ENCODE results near the gene LRRC70.
"Not testable (repeated sequence)": the region's sequence is repeated elsewhere in the genome, so short reads cannot be mapped to it uniquely, and the experiment has no call there.

LRRC70 gene, protein sequence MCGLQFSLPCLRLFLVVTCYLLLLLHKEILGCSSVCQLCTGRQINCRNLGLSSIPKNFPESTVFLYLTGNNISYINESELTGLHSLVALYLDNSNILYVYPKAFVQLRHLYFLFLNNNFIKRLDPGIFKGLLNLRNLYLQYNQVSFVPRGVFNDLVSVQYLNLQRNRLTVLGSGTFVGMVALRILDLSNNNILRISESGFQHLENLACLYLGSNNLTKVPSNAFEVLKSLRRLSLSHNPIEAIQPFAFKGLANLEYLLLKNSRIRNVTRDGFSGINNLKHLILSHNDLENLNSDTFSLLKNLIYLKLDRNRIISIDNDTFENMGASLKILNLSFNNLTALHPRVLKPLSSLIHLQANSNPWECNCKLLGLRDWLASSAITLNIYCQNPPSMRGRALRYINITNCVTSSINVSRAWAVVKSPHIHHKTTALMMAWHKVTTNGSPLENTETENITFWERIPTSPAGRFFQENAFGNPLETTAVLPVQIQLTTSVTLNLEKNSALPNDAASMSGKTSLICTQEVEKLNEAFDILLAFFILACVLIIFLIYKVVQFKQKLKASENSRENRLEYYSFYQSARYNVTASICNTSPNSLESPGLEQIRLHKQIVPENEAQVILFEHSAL

DNA sequence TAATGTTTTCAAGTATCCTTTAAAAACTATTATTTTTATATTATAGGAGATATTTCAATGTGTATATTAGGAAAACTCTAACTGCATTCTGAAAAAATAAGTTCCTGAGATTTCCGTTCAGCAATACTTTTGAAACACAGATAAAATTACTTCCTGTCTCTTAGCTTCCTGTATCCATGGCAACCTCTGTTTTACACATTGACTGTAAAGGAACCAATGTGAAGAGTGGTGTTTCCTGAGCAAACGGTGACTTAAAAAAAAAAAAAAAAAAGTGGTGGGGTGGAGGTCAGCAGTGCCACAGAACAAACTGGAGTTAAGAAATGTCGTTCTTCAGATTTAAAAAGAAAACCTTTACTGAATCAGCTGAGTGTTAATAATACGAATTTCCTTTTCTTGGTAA, at the start of gene LRRC70:
Gene LRRC70, plus strand, starts transcription at position 280 of the 400 bp plus-strand sequence. CDS start 620 bp downstream, outside the sequence.
- FAIRE-seq, result peak; percentile 74
- DNase-seq (ENCODE audit: extremely low spot score, insufficient read length, low read depth), result no peak

DNA sequence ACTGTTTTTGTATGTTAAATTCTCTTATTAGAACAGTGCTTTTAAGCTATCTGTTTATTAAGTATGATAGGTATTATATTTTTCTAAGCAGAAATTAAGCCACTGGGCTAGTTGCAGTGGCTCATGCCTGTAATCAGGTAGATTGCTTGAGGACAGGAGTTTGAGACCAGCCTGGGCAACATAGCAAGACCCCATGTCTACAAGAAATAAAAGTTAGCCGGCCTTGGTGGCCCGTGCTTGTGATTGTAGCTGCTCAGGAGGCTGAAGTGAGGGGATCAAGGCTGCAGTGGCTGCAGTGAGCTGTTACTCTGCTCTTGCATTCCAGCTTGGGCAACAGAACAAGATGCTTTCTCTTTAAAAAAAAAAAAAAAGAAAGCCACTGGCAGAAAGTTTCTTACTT, 45.0 kb upstream of the LRRC70 start:
- DNase-seq (ENCODE audit: extremely low spot score, insufficient read length, low read depth) (no peak), FAIRE-seq (no peak)

- DNase-seq (ENCODE audit: extremely low spot score, insufficient read length, low read depth), result no peak
- FAIRE-seq, result no peak
Observed at GRCh38 chr5:62534461-62535236, 44.0 kb upstream of the LRRC70 start.

DNA sequence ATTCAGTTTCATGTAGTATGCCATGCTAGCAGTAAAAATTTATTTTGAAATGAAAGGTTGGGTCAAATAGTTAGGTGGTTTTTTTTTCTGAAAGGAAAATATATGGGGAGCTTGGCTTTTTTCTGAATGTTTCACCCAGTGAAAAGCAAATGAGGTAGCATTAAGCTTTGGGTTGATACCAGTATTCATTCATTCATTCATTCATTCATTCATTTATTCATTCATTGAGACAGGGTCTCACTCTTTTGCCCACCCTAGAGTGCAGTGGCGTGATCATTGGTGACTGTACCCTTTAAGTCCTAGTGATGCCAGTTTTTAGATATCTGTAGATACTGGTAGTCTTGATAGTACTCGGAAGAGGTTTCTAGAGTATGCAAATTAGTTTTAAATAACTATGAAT, 42.4 kb upstream of the LRRC70 start:
- FAIRE-seq (no peak), DNase-seq (ENCODE audit: extremely low spot score, insufficient read length, low read depth) (no peak)

DNA sequence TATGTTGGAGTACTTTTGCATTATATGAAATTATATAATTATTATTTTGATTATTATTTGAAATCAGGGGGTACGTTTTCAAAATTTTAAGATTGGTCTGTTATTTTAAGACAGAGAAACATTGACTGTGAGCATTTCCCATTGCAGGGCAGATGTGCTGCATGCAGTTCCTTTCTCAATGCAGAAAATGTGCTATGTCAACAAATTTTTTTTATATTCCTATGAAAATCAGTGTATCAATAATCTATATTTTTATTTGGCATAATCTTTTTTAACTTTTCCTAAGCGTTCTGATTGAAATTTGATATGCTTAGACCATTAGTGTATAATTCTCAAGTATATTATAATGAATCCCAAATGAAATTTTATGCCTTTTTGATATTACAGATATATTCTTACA, 41.8 kb upstream of the LRRC70 start:
- no peak for FAIRE-seq
- DNase-seq (ENCODE audit: extremely low spot score, insufficient read length, low read depth), result no peak

DNA sequence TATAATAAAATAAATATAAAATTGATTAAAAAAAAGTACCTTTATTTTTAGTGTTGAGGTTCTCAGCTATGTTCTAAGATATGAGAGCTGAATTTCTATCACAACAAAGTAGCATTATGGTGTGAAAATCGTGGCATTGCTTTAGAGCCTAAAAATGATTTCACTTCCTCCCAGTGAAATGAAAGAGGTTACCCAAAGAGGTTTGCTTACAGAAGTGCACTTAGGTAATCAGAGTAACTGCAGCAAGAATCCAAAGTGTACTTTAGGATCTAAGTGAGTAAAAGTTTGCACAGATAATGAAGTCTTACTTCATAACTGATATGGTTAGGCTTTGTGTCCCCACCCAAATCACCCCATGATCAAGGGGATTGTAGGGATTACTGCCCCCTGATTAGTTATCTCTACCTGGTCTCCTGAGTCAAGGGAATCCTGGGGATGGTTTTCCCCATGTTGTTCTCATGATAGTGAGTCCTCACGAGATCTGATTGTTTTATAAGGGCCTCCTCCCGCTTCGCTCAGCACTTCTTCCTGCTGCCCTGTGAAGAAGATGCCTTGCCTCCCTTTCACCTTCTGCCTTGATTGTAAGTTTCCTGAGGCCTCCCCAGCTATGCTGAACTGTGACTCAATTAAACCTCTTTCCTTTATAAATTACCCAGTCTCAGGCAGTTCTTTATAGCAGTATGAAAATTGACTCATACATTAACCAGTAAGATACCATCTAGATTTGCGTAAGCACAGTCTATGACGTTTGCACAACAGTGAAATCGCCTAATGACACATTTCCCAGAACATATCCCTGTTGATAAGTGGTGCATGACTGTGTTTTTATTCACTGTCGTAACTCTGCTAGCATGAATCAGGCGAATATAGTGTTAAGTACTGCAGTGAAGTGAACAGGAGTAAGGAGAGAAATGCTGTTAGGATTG, 40.3 kb upstream of the LRRC70 start:
- DNase-seq (ENCODE audit: extremely low spot score, insufficient read length, low read depth) (no peak), FAIRE-seq (no peak)

GRCh38 chr5:62542720-62543119, 35.9 kb upstream of the LRRC70 start:
- no peak for FAIRE-seq
- no peak for DNase-seq (ENCODE audit: extremely low spot score, insufficient read length, low read depth)

DNA sequence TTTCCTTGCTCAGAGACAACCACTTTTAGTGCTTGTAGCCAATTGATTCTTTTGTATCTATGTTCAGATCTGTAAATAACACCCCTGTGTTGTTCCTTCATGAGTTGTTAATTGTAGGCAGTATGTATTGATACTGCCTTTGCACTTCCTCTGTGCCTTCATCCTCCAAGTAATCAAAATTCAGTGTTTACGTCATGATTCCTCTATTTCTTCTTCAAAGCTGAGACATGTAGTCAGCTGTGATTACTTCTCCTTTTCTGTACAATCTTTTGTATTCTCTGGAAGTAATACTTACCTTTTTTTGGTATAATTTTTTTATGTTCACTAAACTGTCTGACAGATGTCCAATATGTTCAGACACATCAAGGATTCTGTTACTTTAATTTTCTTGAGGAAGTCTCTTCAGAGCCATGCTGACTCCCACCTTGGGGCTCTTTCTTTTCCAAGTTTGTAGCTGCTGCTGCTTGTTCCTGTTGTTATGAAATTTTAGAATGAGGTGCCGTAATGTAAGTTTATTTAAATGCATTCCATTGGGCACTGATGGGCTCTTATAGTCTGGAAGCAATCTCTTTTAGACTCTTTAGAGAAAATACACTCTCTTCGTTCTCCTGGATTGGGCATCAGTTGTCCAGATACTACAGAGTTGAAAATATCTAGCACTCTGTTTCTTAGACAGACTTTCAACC, 30.5 kb upstream of the LRRC70 start:
- DNase-seq (ENCODE audit: extremely low spot score, insufficient read length, low read depth) (no peak), FAIRE-seq (no peak)

DNA sequence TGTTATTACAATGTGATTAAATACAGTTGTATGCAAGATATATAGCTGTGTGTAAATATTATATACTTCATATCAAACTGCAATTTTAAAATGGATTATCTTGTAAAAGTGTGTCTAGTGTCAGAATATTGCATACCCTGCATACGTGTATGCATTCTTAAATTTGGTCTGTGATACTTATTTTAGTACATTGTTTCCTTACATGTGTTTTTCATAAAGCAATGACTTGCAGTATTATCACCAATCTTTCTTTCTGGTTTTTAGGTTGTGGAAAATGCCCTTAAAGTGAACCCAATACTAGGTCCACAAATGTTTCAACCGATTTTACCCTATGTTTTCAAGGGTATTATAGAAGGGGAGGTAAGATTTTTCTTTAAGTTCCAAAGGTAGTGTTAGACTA, 28.5 kb upstream of the LRRC70 start:
- DNase-seq (ENCODE audit: extremely low spot score, insufficient read length, low read depth) (no peak), FAIRE-seq (no peak)

DNA sequence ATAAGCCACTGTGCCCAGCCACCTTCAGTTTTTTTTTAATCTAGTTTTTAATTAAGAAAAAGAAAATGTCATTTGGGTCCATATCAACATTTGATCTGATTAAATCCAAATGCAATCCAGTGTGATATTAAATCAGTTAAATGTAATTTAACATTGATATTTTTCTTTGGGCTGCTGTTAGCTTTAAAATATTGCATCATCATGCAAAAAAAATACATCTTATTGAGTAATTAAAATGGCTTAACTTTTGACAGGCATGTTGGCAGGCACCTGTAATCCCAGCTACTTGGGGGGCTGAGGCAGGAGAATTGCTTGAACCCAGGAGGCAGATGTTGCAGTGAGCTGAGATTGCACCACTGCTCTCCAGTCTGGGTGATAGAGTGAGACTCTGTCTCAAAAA, 22.7 kb upstream of the LRRC70 start:
- FAIRE-seq (no peak), DNase-seq (ENCODE audit: extremely low spot score, insufficient read length, low read depth) (no peak)

DNA sequence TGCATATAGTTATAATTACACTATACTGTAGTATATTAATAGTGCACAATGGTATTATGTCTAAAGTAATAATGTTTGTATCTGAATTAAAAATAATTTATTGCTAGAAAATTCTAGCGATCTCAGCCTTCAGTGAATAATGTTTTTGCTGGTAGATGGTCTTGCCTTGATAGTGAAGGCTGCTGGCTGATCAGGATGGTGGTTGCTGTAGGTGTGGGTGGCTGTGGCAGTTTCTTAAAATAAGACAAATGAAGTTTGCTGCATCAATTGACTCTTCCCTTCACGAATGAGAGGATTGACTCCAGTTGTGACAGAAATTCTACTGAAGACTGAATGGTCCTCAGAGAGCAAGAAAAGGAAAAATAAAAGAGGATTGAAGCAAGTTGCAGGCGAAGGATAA, 19.7 kb upstream of the LRRC70 start:
- FAIRE-seq (peak; percentile 15), DNase-seq (ENCODE audit: extremely low spot score, insufficient read length, low read depth) (no peak)

- FAIRE-seq, result no peak
- DNase-seq (ENCODE audit: extremely low spot score, insufficient read length, low read depth), result no peak
Observed at GRCh38 chr5:62560786-62561185, 17.8 kb upstream of the LRRC70 start.

DNA sequence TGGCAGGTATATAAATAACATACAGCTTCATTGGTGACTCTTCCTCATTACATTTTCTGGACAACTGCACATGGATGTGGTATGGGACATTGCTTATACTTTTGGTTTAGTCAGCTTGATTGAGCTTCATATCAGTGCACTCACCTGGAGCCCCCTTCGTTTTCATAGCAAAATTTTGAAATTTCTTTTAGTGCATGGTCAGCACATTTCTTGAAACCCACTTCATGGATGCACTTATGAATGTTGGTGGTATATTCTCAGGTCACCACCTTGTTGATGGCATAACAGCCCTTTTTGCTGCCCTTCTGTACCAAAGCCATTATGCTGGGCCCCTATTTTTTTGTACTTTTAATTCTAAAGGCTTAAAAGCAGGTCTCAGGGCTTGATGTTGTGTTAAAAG, 16.7 kb upstream of the LRRC70 start:
- no peak for FAIRE-seq
- no peak for DNase-seq (ENCODE audit: extremely low spot score, insufficient read length, low read depth)

DNA sequence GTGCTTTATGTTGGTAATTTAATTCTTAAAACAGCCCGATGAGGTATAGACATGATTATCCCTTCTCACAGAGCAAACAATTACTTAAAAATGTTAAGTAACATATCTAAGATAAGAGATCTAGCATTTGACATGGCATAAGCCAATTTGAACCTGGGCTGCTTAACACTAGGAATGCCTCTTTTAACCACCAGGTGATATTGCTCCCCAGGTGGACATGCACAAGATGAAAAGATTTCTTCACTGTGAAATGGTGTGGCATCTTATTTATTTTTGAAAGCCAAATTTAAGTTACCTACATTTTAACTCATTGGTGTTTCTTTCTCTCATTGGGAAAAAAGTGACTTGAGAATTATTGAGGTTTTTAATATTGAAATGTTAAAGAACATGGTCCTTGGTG, 15.8 kb upstream of the LRRC70 start:
- no peak for DNase-seq (ENCODE audit: extremely low spot score, insufficient read length, low read depth)
- no peak for FAIRE-seq

DNA sequence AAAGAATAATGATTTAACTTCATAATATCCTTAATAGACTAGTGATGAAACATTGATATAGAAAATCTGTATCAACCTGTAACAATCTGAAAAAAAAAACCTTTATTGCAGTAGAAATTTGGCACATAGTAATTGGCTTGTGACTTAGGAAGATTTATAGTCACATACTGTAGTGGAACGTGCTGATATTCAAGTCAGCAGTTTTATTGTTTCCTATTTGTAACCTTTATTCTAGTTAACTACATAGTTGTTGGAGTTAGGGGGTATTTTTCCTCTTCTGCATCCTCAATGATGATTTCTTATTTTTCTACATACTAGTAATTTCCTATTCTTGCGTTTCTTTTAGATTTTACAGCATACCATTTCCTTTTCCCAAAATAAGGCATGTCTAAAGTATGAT, 14.5 kb upstream of the LRRC70 start:
- DNase-seq (ENCODE audit: extremely low spot score, insufficient read length, low read depth) (no peak), FAIRE-seq (no peak)

- DNase-seq (ENCODE audit: extremely low spot score, insufficient read length, low read depth); FAIRE-seq: not testable (repeated sequence)
Observed at GRCh38 chr5:62565740-62566139, 12.9 kb upstream of the LRRC70 start.

DNA sequence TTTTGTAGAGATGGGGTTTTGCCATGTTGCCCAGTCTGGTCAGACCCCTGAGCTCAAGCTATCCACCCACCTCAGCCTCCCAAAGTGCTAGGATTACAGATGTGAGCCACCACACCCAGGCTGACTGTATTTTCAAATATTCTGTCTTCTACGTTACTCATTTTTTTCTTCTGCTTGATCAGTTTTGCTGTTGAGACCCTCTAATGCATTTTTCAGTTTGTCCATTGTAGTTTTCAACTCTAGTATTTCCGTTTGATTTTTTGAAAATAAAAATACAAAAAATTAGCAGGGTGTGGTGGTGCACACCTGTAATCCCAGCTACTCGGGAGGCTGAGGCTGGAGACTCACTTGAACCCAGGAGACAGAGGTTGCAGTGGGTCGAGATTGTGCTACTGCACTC, 10.5 kb upstream of the LRRC70 start:
- DNase-seq (ENCODE audit: extremely low spot score, insufficient read length, low read depth) (no peak), FAIRE-seq (no peak)

GRCh38 chr5:62568800-62569432, 9.7 kb upstream of the LRRC70 start:
- DNase-seq (ENCODE audit: extremely low spot score, insufficient read length, low read depth) (no peak), FAIRE-seq (no peak)

DNA sequence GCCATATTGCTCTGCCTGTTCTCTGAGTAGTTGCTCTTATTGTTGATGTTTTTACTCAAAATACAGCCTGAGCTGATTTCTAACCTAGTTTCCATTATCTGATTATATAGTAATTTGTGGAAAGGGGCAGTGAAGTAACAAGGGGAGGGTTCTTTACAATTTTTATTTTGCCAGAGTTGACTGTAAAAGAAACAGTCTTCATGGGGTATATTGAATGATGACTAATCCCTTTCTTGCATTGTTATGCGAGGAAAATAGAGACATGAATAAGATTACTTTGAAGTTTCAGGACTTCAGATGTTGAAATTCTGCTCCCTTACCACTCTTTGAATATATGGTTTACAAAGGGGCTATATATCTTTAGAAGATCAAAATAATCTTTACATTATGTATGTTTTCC, 9.1 kb upstream of the LRRC70 start:
- DNase-seq (ENCODE audit: extremely low spot score, insufficient read length, low read depth) (no peak), FAIRE-seq (no peak)
